Fibroblast of peridontal ligament (primary cell): Measurements from ENCODE around the gene UCKL1.

Experiments
- DNase-seq: peaks from one replicate; pipeline ENCODE4 v3.0.0-alpha.2; 2010; ENCODE audit errors: extremely low read depth

The UCKL1 gene

GRCh38 chr20:63890616-63891015 is 65.6 kb downstream of the UCKL1 start:
- no peak for DNase-seq

- DNase-seq, result no peak
These were observed 66.0 kb downstream of the UCKL1 start for GRCh38 chr20:63890201-63890576.
